ENCODE results near the gene LARP7. TPM values are rescaled to one million over a fixed set of nuclear protein-coding genes. Genes with fewer than 3 reads are reported as not detected.
"Not testable (repeated sequence)": the region's sequence is repeated elsewhere in the genome, so short reads cannot be mapped to it uniquely, and the experiment has no call there.

Gene LARP7
- polyA plus RNA-seq, 3 donors, result 99.3 to 103 (median 102) TPM

GRCh38 chr4:112646632-112647537, 9.9 kb downstream of the LARP7 start:
- no peak for DNase-seq

- DNase-seq, result no peak
Measured at GRCh38 chr4:112647785-112648184, 10.8 kb downstream of the LARP7 start.

GRCh38 chr4:112648263-112649054, 11.5 kb downstream of the LARP7 start:
- DNase-seq, result no peak

GRCh38 chr4:112649055-112649408, 12.1 kb downstream of the LARP7 start:
- no peak for DNase-seq

- no peak for DNase-seq
Measured at GRCh38 chr4:112650332-112650731, 13.4 kb downstream of the LARP7 start.

GRCh38 chr4:112651641-112652040, 14.7 kb downstream of the LARP7 start:
- DNase-seq, result no peak

GRCh38 chr4:112652216-112652615, 15.3 kb downstream of the LARP7 start:
- no peak for DNase-seq

- no peak for DNase-seq
Measured at GRCh38 chr4:112655270-112655669, 18.3 kb downstream of the LARP7 start.

GRCh38 chr4:112656115-112656514, 19.2 kb downstream of the LARP7 start:
- not testable (repeated sequence) for DNase-seq

- no peak for DNase-seq
Measured at GRCh38 chr4:112664611-112665010, 27.7 kb downstream of the LARP7 start.

GRCh38 chr4:112668131-112668530, 31.2 kb downstream of the LARP7 start:
- DNase-seq, result no peak

- DNase-seq, result no peak
Measured at GRCh38 chr4:112673076-112673475, 36.1 kb downstream of the LARP7 start.

GRCh38 chr4:112673686-112674085, 36.7 kb downstream of the LARP7 start:
- DNase-seq, result no peak

- no peak for DNase-seq
Measured at GRCh38 chr4:112674376-112674775, 37.4 kb downstream of the LARP7 start.

GRCh38 chr4:112677519-112678091, 40.7 kb downstream of the LARP7 start:
- no peak for DNase-seq

- no peak for DNase-seq
Measured at GRCh38 chr4:112680996-112681395, 44.1 kb downstream of the LARP7 start.

- no peak for DNase-seq
Measured at GRCh38 chr4:112693507-112693906, 56.6 kb downstream of the LARP7 start.

- no peak for DNase-seq
Measured at GRCh38 chr4:112700679-112701078, 63.7 kb downstream of the LARP7 start.

GRCh38 chr4:112702892-112703291, 65.9 kb downstream of the LARP7 start:
- no peak for DNase-seq

GRCh38 chr4:112704322-112704721, 67.4 kb downstream of the LARP7 start:
- no peak for DNase-seq

- peak; percentile 64 for DNase-seq
Measured at GRCh38 chr4:112704991-112705845, 68.3 kb downstream of the LARP7 start.
